Breast epithelium (tissue), 4 donors: Measurements from ENCODE around the gene CFAP58. TPM values are rescaled to one million over a fixed set of nuclear protein-coding genes. Genes with fewer than 3 reads are reported as not detected.
A peak's percentile ranks its signal among the peaks of the same experiment; 100 is the strongest.

ENCODE experiments used
- DNase-seq, 2 donors: peaks; one replicate each; pipeline ENCODE4 v3.0.0-alpha.2; 2019; ENCODE audit warnings: low spot score in 2 of 2
- H3K27ac ChIP-seq, 2 donors: fragments of 200-600 bp; sonication (generic) in 1 of 2; one replicate each; pipeline ENCODE4 v1.5.1; 2016 to 2019; ENCODE audit warnings: mild to moderate bottlenecking in 1 of 2
- H3K27me3 ChIP-seq, 2 donors: fragments of 200-600 bp; sonication (generic) in 1 of 2; one replicate each; pipeline versions ENCODE4 v1.5.1 to v1.6.0; 2017 to 2019; ENCODE audit warnings: control low read depth in 1 of 2, mild to moderate bottlenecking in 1 of 2
- H3K36me3 ChIP-seq: fragments of 200-600 bp; one replicate; pipeline ENCODE4 v1.5.1; 2019
- H3K4me1 ChIP-seq, 2 donors: fragments of 200-600 bp; sonication (generic); one replicate each; pipeline ENCODE4 v1.5.1; 2016 to 2019; ENCODE audit warnings: control low read depth in 1 of 2
- H3K4me3 ChIP-seq, 3 donors: fragments of 200-600 bp; sonication (generic); 1 replicate in 2 of 3; 2 replicates in 1 of 3; pipeline ENCODE4 v1.5.1; 2016 to 2019; ENCODE audit warnings: mild to moderate bottlenecking in 3 of 3, moderate library complexity in 2 of 3
- H3K9me3 ChIP-seq, 2 donors: fragments of 200-600 bp; sonication (generic) in 1 of 2; one replicate each; pipeline ENCODE4 v1.5.1; 2016 to 2019; ENCODE audit warnings: control low read depth in 1 of 2
- POLR2A ChIP-seq: fragments of 450-650 bp; IDR thresholded peaks from one replicate; pipeline ENCODE4 v1.6.1; 2016; ENCODE audit warnings: antibody characterized with exemption, mild to moderate bottlenecking, moderate library complexity
- POLR2AphosphoS5 ChIP-seq, 3 donors: sonication (generic); formaldehyde crosslinking; IDR thresholded peaks; one replicate each; pipeline ENCODE4 v1.6.1; 2017; ENCODE audit warnings: antibody characterized with exemption in 3 of 3
- intact Hi-C: fragments of 100-400 bp; cut with DNase I; formaldehyde crosslinking; loops from one replicate; pipeline ENCODE4 v1.15.1; 2023; ENCODE audit warnings: low total_unique reads
- total RNA-seq, 3 donors: library from RNA; depleted of rRNA; stranded (reverse); fragments of >200 nt; gene quantifications; one replicate each; pipeline ENCODE4 v1.1.0, GENCODE V29; 2016
- TF ChIP-seq, protein P1 (sequence below), 3 donors: fragments of 450-650 bp; IDR thresholded peaks; one replicate each; pipeline ENCODE4 v1.5.1; 2016 to 2017; ENCODE audit warnings: antibody characterized with exemption in 3 of 3, mild to moderate bottlenecking in 3 of 3, moderate library complexity in 3 of 3

CFAP58 gene
- total RNA-seq, 3 donors from 2014 or later, result 0.16 to 0.98 (median 0.88) TPM

DNA sequence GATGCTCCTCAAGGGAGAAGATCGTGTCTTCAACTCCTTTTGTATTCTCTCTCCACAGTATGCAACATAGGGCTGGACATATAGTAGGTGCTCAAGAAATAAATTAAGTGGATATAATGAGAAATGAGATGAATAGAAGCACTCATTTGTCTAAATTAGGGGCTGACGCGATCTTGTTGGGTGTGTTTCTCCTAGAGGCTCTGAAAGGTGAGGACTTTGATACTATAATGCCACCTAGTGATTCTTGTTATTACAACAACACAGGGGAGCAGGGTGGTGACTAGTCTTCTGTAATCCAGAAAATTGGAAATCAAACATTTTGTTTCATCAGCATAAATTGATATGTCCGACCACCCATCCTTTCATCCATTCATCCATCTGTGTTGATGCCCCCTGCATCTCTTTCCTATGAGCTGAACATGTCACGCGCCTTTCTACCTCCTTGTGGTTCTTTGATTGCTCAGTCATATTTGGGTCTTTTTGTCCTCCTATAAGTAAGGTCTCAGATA is 3.5 kb upstream of the CFAP58 start:
- peak overlapping the region; percentile 77 to 78 for H3K27ac ChIP-seq
- intact Hi-C loops, result no loop called here
- DNase-seq, result no peak
- H3K9me3 ChIP-seq, result no peaks in the 10 kb centered on the region
- H3K4me3 ChIP-seq, result peak overlapping the region in 2 of 3 donors; percentile 6 to 51
- no peaks in the 10 kb centered on the region for H3K27me3 ChIP-seq
- TF ChIP-seq POLR2A (no peak), POLR2AphosphoS5 (IDR thresholded peaks at IDR 0.05) (no peak)
- TF ChIP-seq, protein P1, sequence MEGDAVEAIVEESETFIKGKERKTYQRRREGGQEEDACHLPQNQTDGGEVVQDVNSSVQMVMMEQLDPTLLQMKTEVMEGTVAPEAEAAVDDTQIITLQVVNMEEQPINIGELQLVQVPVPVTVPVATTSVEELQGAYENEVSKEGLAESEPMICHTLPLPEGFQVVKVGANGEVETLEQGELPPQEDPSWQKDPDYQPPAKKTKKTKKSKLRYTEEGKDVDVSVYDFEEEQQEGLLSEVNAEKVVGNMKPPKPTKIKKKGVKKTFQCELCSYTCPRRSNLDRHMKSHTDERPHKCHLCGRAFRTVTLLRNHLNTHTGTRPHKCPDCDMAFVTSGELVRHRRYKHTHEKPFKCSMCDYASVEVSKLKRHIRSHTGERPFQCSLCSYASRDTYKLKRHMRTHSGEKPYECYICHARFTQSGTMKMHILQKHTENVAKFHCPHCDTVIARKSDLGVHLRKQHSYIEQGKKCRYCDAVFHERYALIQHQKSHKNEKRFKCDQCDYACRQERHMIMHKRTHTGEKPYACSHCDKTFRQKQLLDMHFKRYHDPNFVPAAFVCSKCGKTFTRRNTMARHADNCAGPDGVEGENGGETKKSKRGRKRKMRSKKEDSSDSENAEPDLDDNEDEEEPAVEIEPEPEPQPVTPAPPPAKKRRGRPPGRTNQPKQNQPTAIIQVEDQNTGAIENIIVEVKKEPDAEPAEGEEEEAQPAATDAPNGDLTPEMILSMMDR (IDR thresholded peaks at IDR 0.05), result peak; percentile 59 to 83 (median 65)
- H3K4me1 ChIP-seq, result no peaks in the 10 kb centered on the region
- H3K36me3 ChIP-seq, result no peaks in the 10 kb centered on the region

DNA sequence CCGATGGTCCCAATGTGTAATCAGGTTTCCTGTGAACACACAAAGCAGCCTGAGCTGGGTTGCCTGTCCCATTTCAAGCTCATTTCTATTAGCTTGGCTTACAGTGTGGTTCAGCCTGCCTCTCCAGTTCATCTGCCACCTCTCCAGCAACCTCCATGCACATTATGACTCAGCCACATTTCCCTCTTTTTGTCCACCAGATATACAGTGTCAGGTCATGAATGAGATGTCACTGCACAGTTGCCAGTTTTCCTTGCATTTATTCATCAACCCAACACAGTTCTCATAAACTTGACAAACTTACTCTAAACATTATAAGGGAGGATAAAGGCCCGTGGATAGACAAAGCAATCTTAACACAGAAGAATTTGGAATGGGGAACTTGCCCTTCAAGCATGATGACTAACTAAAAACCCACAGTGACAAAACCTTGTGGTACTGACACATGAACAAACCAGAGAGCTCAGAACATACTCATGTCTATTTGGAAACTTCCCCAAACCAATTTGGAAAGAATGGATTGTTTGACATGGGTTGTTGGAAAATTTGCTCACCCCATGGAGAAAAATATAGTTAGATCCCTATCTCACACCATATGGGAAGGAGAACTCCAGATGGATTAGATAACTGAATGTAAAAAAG is 2.5 kb upstream of the CFAP58 start:
- TF ChIP-seq POLR2AphosphoS5 (IDR thresholded peaks at IDR 0.05), result no peak
- TF ChIP-seq, protein P1 (IDR thresholded peaks at IDR 0.05), result no peak
- no peak for TF ChIP-seq POLR2A
- Histone ChIP-seq H3K4me3 (no peak overlapping the region), H3K27me3 (no peaks in the 10 kb centered on the region), H3K36me3 (no peaks in the 10 kb centered on the region), H3K9me3 (no peaks in the 10 kb centered on the region), H3K27ac (no peak overlapping the region), H3K4me1 (no peaks in the 10 kb centered on the region)
- intact Hi-C loops, result no loop called here
- no peak for DNase-seq

DNA sequence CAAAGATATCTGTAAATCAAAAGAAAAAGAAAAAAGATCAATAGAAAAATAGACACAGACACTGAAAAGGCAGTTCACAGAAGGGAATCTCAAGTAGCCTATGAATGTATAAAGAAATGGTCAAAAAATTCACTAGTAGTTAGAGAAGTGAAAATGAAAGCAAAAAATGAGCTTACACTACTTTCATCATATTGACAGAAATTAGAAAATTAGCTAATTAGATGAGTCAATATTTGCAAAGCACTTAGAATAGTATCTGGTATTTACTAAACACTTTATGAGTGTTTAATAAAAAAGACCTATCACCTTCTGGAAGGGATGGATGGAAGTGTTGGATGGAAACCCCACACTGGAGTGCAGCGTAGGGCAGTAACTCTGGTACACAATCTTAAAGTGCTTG is 1.7 kb upstream of the CFAP58 start:
- TF ChIP-seq POLR2A (no peak), POLR2AphosphoS5 (IDR thresholded peaks at IDR 0.05) (no peak)
- TF ChIP-seq, protein P1 (IDR thresholded peaks at IDR 0.05), result no peak
- no peak overlapping the region for H3K27ac ChIP-seq
- no peaks in the 10 kb centered on the region for H3K9me3 ChIP-seq
- no peaks in the 10 kb centered on the region for H3K36me3 ChIP-seq
- H3K4me1 ChIP-seq, result no peaks in the 10 kb centered on the region
- H3K27me3 ChIP-seq, result no peaks in the 10 kb centered on the region
- DNase-seq, result no peak
- intact Hi-C loops, result no loop called here
- H3K4me3 ChIP-seq, result no peak overlapping the region

DNA sequence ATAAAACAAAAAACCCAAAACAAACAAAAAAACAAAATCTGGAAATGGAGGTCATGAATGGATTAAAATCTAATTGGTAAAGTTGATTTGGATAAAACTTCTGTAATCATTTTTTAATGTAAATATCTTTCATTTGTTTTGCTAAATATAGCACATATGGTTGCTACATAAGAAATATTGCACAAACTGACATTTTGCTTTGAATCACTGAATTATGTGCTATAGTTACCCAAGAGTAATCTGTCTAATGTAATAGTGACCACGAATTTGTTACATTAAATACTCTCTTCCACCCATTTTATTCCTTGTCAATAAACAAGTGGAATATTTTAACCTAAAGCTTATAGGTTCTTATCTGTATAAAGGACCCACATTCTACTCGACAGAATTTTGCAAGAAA is 6.2 kb downstream of the CFAP58 start:
- no peaks in the 10 kb centered on the region for H3K4me1 ChIP-seq
- H3K4me3 ChIP-seq, result no peak overlapping the region
- DNase-seq, result no peak
- no peak for TF ChIP-seq POLR2AphosphoS5 (IDR thresholded peaks at IDR 0.05)
- TF ChIP-seq, protein P1 (IDR thresholded peaks at IDR 0.05), result no peak
- TF ChIP-seq POLR2A, result no peak
- H3K36me3 ChIP-seq, result no peaks in the 10 kb centered on the region
- H3K9me3 ChIP-seq, result no peaks in the 10 kb centered on the region
- H3K27ac ChIP-seq, result no peak overlapping the region
- no peaks in the 10 kb centered on the region for H3K27me3 ChIP-seq
- intact Hi-C loops, result no loop called here

DNA sequence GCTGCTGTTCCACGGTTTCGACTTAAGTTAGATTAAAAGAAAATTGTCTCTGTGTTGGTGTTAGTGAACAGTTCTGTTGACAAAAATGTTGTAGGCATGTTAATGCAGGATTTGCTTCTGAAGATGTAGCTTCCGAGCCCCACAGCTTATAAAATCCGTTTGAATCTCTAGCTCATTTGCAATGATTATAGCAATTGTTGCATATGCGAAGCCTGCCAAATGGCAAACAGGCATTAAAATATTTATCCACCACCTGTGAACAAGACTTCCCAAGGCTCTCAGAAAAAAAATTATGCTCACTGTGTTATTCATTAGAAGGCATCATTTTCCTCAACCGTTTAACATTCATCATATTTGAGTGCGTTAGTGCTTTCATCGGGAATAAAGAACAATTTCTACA is 14.3 kb downstream of the CFAP58 start:
- no peak for DNase-seq
- H3K36me3 ChIP-seq, result no peaks in the 10 kb centered on the region
- H3K4me3 ChIP-seq, result no peak overlapping the region
- TF ChIP-seq POLR2AphosphoS5 (IDR thresholded peaks at IDR 0.05), result no peak
- TF ChIP-seq, protein P1 (IDR thresholded peaks at IDR 0.05), result no peak
- no peak for TF ChIP-seq POLR2A
- no peak overlapping the region for H3K27ac ChIP-seq
- intact Hi-C loops, result no loop called here
- no peaks in the 10 kb centered on the region for H3K4me1 ChIP-seq
- H3K9me3 ChIP-seq, result peaks cover 0 to 11% of the 10 kb centered on the region in 2 donors
- no peaks in the 10 kb centered on the region for H3K27me3 ChIP-seq
